KMS-11 (cell line): ENCODE data around the gene SLC22A23.

Experiments used
- H2AFZ ChIP-seq: fragments of 200-600 bp; sonication (generic); 2 replicates; pipeline ENCODE4 v1.6.1; 2016; ENCODE audit warnings: antibody characterized with exemption, mixed run types, low read depth
- H3K27ac ChIP-seq: fragments of 200-600 bp; sonication (generic); 2 replicates; pipeline ENCODE4 v1.6.1; 2016; ENCODE audit warnings: mild to moderate bottlenecking, mixed run types
- H3K27me3 ChIP-seq: fragments of 200-600 bp; sonication (generic); 2 replicates; pipeline ENCODE4 v1.6.1; 2017; ENCODE audit warnings: mild to moderate bottlenecking, low read depth, mixed run types, moderate library complexity; ENCODE audit not compliant: insufficient read depth
- H3K36me3 ChIP-seq: fragments of 200-600 bp; sonication (generic); 2 replicates; pipeline ENCODE4 v1.6.1; 2017; ENCODE audit warnings: mild to moderate bottlenecking, mixed run types; ENCODE audit not compliant: insufficient read depth
- H3K4me1 ChIP-seq: fragments of 200-600 bp; sonication (generic); 2 replicates; pipeline ENCODE4 v1.6.1; 2016; ENCODE audit warnings: mild to moderate bottlenecking, low read depth, mixed run types; ENCODE audit not compliant: poor library complexity, severe bottlenecking
- H3K4me2 ChIP-seq: fragments of 200-600 bp; sonication (generic); 2 replicates; pipeline ENCODE4 v1.7.0; 2016; ENCODE audit warnings: mild to moderate bottlenecking, mixed run types
- H3K4me3 ChIP-seq: fragments of 200-600 bp; sonication (generic); IDR thresholded peaks from 2 replicates; pipeline ENCODE4 v1.6.1; 2017; ENCODE audit warnings: low read depth, low read length, mixed read lengths; ENCODE audit not compliant: insufficient read depth
- H3K79me2 ChIP-seq: fragments of 200-600 bp; sonication (generic); 2 replicates; pipeline ENCODE4 v1.6.1; 2016; ENCODE audit warnings: low read depth, mixed run types; ENCODE audit not compliant: insufficient read depth
- H3K9ac ChIP-seq: fragments of 200-600 bp; sonication (generic); 2 replicates; pipeline ENCODE4 v1.6.1; 2016; ENCODE audit warnings: mild to moderate bottlenecking, mixed run types
- H4K20me1 ChIP-seq: fragments of 200-600 bp; sonication (generic); 2 replicates; pipeline ENCODE4 v1.6.1; 2016; ENCODE audit warnings: mild to moderate bottlenecking, mixed run types; ENCODE audit not compliant: insufficient read depth
- CTCF ChIP-seq: fragments of 200-600 bp; sonication (generic); conservative IDR thresholded peaks from 2 replicates; pipeline ENCODE4 v1.6.1; 2017; ENCODE audit warnings: low read depth, mild to moderate bottlenecking, antibody characterized with exemption, low read length, moderate library complexity, mixed read lengths

The SLC22A23 gene

GRCh38 chr6:3361312-3362037, 95.4 kb downstream of the SLC22A23 start:
- no peak overlapping the region for H3K27ac ChIP-seq
- H3K4me2 ChIP-seq: no peak overlapping the region
- no peak overlapping the region for H2AFZ ChIP-seq
- no peak overlapping the region for H3K4me3 ChIP-seq
- H4K20me1 ChIP-seq: no peaks in the 10 kb centered on the region
- no peak for TF ChIP-seq CTCF
- H3K9ac ChIP-seq: no peak overlapping the region
- no peaks in the 10 kb centered on the region for H3K36me3 ChIP-seq
- no peaks in the 10 kb centered on the region for H3K27me3 ChIP-seq
- peaks cover 13% of the 10 kb centered on the region for H3K4me1 ChIP-seq
- H3K79me2 ChIP-seq: no peaks in the 10 kb centered on the region

GRCh38 chr6:3360727-3361045, 96.2 kb downstream of the SLC22A23 start:
- TF ChIP-seq CTCF: no peak
- no peaks in the 10 kb centered on the region for H3K79me2 ChIP-seq
- no peak overlapping the region for H3K4me3 ChIP-seq
- no peaks in the 10 kb centered on the region for H4K20me1 ChIP-seq
- H2AFZ ChIP-seq: no peak overlapping the region
- H3K36me3 ChIP-seq: no peaks in the 10 kb centered on the region
- H3K4me1 ChIP-seq: peaks cover 18% of the 10 kb centered on the region
- H3K4me2 ChIP-seq: no peak overlapping the region
- no peak overlapping the region for H3K9ac ChIP-seq
- H3K27ac ChIP-seq: no peak overlapping the region
- no peaks in the 10 kb centered on the region for H3K27me3 ChIP-seq

- Histone ChIP-seq H3K4me3 (no peak overlapping the region), H3K36me3 (no peaks in the 10 kb centered on the region), H3K4me2 (no peak overlapping the region), H3K9ac (no peak overlapping the region), H3K4me1 (peaks cover 20% of the 10 kb centered on the region), H3K79me2 (no peaks in the 10 kb centered on the region), H2AFZ (no peak overlapping the region), H3K27me3 (no peaks in the 10 kb centered on the region), H3K27ac (no peak overlapping the region), H4K20me1 (no peaks in the 10 kb centered on the region)
- no peak for TF ChIP-seq CTCF
Measured at GRCh38 chr6:3359973-3360726, 96.7 kb downstream of the SLC22A23 start.

GRCh38 chr6:3359101-3359752, 97.6 kb downstream of the SLC22A23 start:
- Histone ChIP-seq H3K27ac (no peak overlapping the region), H3K9ac (no peak overlapping the region), H3K4me2 (no peak overlapping the region), H3K36me3 (no peaks in the 10 kb centered on the region), H3K4me3 (no peak overlapping the region), H3K4me1 (peaks cover 20% of the 10 kb centered on the region), H3K27me3 (no peaks in the 10 kb centered on the region), H4K20me1 (no peaks in the 10 kb centered on the region), H3K79me2 (no peaks in the 10 kb centered on the region), H2AFZ (no peak overlapping the region)
- no peak for TF ChIP-seq CTCF
